ENCODE results near the gene PTAR1. TPM values are rescaled to one million over a fixed set of nuclear protein-coding genes. Genes with fewer than 3 reads are reported as not detected.

The PTAR1 gene
- total RNA-seq, 1 experiment from 2014 or later, result 42.4 TPM

DNA sequence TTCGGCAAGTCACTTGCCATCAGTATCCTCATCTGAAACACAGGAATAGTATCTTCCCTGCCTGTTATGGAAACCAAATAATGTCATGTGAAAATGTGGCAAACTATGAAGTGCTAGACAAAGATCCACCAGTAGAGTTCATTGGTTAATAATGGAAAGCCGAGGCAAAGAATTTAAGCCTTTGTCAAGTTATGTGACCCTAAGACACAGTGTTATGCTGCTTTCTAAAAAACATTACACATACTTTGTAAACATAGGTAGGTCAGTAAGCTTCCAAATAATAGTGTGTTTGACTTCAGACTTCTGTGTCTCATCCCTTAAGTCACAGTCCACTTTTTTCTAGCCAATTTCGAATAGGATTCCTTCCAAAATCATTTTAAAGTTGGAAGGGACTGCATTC, 6.0 kb downstream of the PTAR1 start:
- DNase-seq (ENCODE audit: low read depth), result no peak

DNA sequence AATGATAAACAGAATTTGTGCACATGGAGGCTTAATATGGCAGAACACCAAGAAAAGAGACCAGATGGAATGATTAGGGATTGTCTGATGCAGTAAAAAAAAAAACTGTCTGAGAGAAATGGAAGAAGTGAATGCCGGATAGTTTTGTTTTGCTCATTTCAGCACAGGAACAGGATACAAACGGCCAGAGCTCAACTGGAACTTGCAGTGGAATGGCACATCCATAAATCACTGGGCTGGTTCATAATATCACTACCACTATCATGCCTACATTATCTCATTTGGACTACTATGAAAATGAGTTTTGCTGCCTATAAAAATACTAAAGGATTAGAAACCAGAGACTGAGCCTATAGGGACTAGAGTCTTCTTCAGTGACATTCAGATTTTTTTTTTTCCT, 9.7 kb downstream of the PTAR1 start:
- no peak for DNase-seq (ENCODE audit: low read depth)

DNA sequence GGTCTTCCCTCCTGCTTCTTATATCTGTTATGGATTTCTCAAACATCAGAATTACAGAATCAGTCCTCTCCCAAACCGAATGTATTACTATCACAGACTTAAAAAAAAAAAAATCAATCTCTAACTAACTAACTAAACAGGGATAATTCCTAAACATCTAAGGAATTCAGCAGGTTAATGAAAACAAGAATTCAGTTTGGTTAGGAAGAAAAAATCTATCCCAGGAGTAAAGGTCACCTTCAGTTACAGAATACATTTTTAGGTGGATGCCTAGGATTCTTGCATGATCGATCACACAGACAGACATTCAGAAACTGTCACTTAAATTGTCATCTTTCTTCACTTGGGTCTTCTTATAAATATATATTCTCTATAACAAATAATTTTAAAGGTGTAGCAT, 11.5 kb downstream of the PTAR1 start:
- DNase-seq (ENCODE audit: low read depth), result no peak

DNA sequence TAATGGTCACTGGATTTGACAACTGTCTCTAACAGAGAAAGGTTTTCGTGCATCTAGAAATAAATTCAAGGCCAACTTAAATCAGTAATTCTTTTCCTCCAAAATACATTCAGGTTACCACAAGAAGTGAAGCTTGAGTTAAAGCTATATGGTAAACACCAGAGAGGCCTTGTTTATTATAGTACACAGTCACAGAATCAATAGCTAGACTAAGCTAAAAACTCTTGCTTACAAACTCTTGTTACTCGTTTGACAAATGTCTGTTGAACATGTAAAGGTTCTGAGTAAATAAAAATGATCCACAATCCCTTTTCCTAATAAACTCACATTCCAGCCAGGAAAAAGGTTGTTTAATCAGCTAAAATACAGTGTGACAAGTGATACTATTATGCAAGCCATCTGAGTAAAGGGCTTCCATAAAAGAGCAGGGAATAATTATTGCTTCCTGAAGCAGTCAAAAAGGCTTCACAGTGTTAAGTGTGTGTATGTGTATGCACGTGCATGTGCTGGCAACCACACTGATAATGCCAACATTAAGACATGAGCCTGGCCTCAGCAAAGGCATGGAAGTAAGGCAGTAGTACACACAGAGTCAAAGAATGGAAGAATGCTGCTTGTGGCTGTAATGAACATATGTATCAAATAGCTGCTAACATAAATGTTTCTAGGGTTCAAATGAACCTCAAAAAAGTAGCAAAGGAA, 12.8 kb downstream of the PTAR1 start:
- DNase-seq (ENCODE audit: low read depth), result no peak

DNA sequence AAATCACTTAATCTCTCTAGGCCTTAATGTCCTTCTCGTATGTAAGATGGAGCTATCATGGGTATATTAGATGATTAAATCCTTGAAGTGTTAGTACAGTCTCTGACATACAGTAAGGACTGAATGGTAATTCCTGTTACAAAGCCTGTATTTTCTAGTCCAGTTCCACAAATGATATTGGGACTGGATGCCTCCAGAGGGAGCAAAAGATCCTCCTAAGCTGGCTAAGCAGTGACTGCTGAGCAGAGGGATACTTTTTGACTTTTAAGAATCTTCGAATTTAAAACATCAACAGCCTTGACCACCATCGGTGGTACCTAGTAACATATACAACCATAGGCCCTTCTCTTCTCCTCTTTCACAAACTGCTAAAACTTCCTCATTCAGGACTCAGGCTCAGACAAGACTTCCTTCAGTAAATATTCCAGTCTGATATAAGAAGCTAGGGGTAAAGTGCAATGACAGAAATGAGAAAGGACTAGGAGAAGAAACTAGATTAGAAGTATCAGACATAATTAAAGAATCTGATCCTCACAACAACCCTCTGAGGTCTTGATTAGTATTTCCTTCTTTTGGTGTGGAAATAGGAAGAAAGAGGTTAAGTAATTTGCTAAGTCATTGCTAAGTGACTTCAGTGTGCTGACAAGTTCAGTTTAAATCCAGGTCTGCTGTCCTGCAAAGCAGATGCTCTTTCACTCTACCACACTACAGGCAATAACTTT, 13.9 kb downstream of the PTAR1 start:
- peak; percentile 34 for DNase-seq (ENCODE audit: low read depth)

DNA sequence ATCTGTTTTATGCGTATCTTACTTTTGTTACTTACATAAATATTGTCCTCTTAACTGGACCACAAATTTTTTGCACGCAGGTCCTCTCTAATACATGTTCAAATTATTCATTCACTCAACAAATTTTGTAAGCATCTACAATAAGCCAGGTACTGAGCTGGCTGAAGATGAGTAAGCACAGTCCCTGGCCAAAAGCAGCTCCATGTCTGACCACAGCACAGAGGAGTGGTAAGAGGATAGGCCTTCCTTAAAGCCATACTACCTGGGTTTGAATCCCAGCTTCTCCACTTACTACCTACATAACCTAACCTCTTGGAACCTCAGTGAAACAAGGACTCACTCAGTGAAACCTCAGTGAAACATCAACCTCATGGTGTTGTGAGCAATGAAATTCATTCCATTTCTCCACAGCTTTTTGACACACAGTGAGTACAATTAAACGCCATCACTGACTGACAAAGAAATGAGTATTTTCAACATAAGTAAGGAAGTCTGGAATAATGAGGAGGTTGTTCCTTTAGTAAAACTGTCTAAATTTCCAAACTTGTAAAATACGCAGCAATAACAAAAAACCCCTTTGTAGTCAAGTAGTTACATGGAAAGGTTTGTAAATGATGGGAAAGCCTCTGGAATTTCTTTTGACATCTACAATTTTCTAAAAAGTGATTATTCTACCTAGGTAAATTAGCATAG, 15.0 kb downstream of the PTAR1 start:
- peak; percentile 58 for DNase-seq (ENCODE audit: low read depth)

DNA sequence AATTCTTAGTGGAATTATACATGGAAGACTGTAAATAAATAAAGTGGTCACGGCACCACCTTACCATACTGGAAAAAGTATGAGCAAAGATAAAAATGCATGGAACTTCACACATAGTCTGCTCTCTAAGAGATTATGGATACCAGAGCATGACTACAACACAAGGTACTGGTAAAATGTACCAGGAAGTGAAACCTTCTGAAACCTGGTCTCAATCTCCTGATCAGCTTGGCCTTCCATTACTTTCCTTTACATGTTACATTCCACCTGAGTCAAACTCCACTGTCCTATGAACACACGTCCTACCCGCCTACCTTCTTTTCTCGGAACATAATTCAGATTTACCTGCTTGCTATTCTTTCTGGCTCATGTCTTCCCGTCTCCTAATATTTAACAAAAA, 15.9 kb downstream of the PTAR1 start:
- DNase-seq (ENCODE audit: low read depth), result no peak

DNA sequence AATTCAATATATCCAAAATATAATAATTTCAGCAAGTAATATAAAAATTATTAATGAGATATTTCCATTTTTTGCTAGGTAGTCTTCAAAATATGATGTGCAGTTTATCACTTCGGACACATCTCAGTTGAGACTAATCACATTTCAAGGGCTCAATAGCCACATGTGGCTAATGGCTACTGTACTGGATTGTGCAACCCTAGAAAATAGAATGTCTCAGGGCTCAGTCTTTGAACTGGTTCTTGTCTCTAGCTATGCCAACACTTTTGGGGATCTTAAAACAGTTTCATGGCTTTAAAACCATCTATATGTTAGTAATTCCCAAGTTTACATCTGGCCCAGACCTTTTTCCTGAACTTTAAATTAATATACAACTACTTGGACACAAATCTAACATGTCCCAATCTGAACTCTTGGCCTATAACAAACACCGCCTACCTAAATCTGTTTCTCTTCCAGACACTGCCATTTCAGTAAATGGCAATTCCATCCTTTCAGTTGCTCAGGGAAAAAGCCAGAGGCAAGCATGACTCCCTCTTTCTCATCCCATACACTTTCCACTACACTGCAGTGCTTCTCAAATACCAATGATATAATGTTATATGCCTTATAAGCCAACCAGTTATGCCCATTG, 18.8 kb downstream of the PTAR1 start:
- no peak for DNase-seq (ENCODE audit: low read depth)

DNA sequence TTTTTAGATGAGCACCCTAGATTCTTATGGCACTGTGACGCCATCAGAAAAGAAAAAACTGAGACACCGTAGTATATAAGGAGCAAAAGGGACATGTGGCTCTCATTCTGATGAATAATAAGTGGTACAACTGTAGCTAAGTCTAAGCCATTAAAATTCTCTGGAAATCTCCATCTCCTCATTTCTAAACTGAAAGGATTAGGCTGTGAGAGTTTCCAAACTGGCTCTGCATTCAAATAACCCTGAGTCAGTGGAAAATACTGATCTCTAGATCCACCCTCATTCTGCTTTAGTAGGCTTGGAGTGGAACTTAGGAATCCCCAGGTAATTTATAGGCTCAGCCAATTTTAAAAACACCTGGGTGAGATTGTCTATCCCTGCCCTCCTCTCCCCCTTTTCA, 28.5 kb downstream of the PTAR1 start:
- DNase-seq (ENCODE audit: low read depth), result no peak

DNA sequence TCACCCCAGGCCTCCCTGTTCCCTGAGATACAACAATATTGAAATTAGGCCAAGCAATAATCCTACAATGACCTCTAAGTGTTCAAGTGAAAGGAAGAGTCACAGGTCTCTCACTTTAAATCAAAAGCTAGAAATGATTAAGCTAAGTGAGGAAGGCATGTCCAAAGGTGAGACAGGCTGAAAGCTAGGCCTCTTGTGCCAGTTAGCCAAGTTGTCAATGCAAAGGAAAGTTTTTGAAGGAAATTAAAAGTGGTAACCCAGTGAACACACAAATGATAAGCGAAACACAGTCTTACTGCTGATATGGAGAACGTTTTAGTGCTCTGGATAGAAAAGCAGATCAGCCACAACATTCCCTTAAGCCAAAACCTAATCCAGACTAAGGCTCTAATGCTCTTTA, 39.8 kb downstream of the PTAR1 start:
- no peak for DNase-seq (ENCODE audit: low read depth)

DNA sequence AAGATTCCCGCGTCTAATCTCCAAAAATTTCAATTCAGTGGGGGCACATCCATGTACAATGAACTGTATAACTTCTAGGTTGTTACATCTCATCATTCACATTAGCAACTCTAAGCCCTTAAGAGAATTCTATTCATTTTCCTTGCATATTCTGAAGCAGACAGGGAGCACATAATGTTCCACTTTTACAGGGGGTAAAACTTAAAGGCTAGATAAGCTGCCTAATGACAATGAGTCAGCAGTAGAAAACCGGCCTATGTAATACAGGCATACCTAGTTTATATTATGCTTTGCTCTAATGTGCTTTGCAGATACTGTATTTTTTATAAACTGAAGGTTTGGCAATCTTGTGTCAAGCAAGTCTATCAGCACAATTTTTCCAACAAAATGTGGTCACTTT, 40.4 kb downstream of the PTAR1 start:
- no peak for DNase-seq (ENCODE audit: low read depth)

DNA sequence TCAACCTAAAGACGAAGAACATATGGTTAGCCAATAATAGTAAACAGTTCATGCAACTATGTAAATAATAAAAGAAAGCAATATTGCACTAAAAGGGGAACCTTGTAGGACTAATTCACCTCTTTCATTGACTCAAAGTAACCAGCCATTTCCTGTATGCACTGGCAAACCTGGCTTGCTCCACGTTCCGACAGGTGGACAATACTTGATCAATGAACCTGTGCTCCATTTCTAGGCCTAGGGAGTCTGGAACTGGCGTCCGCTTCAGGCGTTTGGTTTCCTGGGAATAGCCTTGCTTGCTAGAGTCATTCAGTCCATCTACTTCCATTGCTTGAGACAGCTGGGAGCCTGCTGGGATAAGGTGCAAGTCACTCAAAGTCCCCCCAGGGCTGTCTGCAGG, 41.6 kb downstream of the PTAR1 start:
- no peak for DNase-seq (ENCODE audit: low read depth)

DNA sequence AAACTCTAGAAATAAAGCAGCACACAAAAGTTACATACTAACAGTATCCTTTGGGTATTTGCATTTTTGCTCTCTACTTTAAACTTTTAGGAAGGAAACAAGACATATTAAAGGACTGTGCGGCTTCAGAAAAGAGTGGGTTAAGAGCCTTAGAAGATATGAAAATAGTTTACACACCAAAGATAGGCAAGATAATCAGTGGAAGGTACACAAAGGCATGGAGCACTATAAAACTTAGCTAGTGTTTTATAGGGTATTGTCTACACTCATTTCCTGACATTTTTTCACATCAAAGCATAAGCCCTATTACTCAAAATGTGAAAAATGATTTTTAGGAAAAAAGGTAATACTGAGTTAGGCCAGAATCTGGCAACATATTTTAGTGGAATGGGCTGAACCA, 44.0 kb downstream of the PTAR1 start:
- DNase-seq (ENCODE audit: low read depth), result no peak

DNA sequence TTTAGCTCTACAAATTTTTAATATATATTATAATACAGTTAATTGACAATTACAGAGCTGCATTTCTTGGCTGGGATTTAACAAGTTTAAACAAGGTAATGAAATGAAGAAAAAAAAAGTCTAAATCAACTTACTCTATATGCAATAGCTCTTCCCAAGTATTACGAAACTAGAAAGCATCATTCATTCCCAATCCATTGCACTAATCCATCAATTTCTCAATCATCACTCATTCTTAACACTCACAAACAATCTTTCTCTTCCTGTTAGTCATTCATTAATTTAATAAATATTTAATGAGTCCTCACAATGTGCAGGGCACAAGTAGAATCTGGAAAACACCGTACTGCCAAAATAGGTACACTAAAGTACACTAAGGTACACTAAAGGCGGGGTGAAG, 44.7 kb downstream of the PTAR1 start:
- DNase-seq (ENCODE audit: low read depth), result no peak

DNA sequence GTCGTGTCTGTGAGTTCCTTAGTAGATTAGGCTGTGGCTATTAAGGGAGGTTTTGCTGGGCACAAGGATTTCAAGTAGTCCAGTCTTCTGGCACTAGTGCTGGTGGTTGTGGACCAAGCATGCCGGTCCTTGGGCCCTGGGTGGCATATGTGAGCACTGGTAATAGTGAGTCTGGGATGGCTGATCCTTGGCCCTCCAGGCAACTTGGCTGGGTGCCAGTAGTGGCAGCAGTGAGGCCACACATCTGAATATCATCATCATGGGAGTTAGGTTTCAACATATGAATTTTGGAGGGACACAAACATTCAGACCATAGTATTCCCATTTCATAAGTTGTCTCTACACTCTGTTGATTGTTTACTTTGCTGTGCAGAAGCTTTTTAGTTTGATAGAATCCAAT, 62.3 kb downstream of the PTAR1 start:
- no peak for DNase-seq (ENCODE audit: low read depth)

DNA sequence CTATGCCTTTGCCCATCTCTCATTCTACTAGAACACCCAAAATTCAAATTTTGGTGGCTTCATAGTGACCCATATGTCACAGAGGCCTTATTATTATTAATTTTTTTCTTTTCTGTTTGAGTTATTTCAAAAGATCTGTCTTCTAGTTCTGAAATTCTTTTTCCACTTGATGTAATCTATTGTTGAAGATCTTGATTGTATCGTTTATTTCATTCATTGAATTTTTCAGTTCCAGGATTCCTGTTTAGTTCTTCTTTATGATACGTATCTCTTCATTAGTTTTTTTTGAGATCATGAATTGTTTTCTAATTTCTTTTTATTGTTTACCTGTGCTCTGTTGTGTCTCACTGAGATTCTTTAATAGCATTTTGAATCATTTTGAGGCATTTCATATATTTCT, 63.0 kb downstream of the PTAR1 start:
- no peak for DNase-seq (ENCODE audit: low read depth)

DNA sequence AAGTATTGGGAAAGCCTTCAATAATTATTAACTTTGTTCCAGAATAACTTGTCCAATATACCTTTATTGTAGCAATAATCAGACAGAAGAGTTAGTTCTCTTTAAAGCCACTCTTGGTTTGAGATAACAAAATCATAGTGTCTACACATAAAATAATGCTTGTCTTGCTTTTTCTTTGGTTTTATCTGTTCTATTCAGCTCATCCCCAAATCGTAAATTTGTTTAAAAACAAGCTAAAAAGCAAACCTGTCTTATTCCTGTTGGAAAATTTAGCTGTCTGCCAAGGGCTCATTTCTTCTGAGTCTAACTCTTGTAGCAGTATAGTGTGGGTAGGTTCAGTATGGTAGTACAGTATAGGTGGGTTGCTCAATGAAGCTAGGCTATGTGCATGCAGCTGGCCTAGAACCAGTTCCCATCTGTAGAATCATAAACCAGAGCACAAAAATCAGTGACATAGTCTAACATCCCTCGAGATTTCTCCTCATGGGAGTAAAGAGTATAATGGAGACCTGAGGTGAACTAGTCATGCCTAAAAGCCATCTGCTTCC, 69.7 kb downstream of the PTAR1 start:
- no peak for DNase-seq (ENCODE audit: low read depth)

DNA sequence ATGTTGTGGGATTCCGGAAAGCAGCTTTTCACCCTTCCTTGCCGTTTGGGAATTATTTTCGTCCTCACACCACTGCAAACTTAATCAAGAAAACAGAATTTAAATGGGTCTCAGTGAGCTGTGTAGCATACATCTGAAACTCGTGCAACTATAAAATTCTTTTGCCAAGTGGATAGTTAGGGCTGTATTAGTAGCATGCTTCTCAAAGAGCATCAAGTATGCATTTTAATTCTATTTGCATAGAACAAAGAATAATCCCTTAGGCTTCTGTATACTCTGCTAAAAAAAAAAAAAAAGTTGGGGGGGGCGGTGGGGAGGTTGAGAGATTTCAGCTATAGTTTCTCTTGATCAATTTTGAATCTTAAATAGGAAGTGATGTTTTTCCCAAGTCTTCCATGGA, 75.9 kb downstream of the PTAR1 start:
- DNase-seq (ENCODE audit: low read depth), result no peak

DNA sequence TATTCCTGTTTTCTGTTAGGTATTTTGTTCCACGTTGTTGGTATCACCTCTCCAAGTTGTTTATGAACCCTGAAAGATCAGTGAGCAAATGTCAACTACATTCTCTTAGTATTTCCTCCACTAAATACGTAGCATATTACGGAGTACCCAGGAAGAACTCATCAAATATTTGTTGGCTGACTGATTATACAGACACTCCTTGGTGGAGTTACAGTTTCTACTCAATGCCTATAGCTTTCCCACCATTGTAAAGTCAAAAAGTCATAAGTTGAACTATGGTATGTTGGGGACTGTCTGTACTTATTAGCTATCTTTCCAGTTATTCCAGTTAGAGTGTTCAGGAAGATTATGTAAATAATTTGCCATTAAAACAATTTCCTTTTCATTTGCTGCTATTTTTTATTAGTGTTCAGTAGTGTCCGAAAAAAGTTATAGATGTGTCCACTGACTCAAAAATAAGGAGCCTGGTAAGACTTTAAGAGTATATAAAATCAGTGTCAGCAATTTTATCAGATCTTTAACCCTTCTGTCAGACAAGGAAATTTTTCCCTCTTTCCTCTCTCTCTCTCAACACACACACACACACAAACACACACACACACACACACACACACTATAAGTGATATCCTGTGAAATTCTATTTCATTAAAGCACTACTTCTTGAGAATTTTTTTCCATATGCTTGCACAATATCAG, 80.8 kb downstream of the PTAR1 start:
- no peak for DNase-seq (ENCODE audit: low read depth)

DNA sequence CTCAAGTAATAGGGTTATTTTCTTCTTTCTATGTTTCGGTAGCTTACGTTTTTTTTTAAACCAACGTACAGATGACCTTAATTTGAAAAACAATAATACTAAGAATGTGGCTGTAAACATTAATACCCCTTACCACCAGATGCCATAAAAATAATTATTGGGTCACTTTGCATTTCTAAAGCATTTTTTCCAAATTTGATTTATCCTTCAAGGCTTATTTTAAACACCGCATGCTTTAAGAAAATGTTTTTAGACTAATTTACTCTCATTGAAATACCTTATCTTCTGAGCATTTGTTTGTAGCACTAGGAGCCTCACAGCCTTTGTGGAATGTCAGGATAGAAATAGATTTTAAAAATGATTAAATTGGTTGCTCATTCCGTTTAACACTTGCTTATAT, 81.9 kb downstream of the PTAR1 start:
- DNase-seq (ENCODE audit: low read depth), result no peak

DNA sequence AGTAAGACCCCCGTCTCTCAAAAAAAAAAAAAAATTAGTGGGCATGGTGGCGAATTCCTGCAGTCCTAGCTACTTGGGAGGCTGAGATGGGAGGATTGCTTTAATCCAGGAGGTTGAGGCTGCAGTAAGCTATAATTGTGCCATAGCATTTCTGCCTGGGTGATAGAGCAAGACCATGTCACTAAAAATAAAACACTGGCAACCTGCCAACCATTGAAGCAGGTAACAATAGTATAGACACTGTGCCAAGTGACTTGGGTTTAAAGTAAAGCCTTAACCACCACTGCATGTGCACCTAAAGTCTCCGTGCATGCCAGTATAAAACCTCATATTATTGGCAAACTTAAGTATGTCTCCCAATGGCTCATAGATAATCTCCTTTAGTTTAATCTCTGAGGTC, 84.2 kb downstream of the PTAR1 start:
- DNase-seq (ENCODE audit: low read depth), result no peak

Data from M059J (cell line).